ENCODE data around the gene TSPO2. TPM values are rescaled to one million over a fixed set of nuclear protein-coding genes. Genes with fewer than 3 reads are reported as not detected.

Gene TSPO2
- total and polyA plus RNA-seq, 2 of the 13 experiments (the other 11 are each of a cell fraction or from before 2014, with no cell fraction given) = 0.55 TPM; not detected in 1

DNA sequence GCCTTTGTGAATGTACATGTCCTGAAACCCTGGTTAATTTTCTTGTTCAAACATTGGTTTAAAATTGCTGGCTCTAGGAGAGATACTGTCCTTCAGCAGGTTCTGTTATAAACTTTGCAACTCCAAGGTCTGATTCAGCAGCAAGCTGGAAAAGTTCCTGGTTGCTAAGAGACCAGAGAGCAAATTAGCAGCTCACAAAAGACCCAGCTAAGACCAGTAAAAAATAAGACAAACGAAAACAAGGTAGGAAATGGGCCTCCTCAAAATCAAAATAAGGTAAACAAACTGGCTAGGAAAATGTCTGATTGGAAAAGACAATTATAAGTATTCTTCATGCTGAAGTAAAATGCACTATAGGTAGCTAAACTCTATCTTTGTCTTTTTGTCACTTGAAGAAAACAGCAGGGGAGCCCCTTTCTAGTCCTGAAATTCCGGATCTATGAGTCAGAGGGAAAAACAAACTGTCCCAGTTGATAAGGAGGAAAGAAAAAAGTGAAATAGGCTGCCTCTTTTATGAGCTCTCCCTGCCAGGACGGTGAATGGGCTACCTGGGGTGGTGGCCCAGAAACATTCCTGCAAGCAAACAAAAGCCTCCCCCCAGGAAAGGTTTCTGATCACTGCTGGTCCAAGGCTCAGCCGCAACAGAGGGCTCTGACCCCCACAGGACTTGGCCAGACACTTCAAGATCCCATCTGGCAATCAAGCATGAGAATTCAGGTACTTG lies 44.9 kb upstream of the TSPO2 start (continued):
- TF ChIP-seq, protein P1, sequence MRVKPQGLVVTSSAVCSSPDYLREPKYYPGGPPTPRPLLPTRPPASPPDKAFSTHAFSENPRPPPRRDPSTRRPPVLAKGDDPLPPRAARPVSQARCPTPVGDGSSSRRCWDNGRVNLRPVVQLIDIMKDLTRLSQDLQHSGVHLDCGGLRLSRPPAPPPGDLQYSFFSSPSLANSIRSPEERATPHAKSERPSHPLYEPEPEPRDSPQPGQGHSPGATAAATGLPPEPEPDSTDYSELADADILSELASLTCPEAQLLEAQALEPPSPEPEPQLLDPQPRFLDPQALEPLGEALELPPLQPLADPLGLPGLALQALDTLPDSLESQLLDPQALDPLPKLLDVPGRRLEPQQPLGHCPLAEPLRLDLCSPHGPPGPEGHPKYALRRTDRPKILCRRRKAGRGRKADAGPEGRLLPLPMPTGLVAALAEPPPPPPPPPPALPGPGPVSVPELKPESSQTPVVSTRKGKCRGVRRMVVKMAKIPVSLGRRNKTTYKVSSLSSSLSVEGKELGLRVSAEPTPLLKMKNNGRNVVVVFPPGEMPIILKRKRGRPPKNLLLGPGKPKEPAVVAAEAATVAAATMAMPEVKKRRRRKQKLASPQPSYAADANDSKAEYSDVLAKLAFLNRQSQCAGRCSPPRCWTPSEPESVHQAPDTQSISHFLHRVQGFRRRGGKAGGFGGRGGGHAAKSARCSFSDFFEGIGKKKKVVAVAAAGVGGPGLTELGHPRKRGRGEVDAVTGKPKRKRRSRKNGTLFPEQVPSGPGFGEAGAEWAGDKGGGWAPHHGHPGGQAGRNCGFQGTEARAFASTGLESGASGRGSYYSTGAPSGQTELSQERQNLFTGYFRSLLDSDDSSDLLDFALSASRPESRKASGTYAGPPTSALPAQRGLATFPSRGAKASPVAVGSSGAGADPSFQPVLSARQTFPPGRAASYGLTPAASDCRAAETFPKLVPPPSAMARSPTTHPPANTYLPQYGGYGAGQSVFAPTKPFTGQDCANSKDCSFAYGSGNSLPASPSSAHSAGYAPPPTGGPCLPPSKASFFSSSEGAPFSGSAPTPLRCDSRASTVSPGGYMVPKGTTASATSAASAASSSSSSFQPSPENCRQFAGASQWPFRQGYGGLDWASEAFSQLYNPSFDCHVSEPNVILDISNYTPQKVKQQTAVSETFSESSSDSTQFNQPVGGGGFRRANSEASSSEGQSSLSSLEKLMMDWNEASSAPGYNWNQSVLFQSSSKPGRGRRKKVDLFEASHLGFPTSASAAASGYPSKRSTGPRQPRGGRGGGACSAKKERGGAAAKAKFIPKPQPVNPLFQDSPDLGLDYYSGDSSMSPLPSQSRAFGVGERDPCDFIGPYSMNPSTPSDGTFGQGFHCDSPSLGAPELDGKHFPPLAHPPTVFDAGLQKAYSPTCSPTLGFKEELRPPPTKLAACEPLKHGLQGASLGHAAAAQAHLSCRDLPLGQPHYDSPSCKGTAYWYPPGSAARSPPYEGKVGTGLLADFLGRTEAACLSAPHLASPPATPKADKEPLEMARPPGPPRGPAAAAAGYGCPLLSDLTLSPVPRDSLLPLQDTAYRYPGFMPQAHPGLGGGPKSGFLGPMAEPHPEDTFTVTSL (CRISPR knock-in tag; IDR thresholded peaks at IDR 0.05; ENCODE audit: borderline replicate concordance) = peak; percentile 76; the same call in 1 of the 2 replicates
- TF ChIP-seq MAZ (IDR thresholded peaks at IDR 0.05; ENCODE audit: borderline replicate concordance, low read depth, low read length) = no peak
- no peak for TF ChIP-seq MAZ (CRISPR knock-in tag; IDR thresholded peaks at IDR 0.05; ENCODE audit: low read depth)
- no peak for TF ChIP-seq ZNF34 (CRISPR knock-in tag; IDR thresholded peaks at IDR 0.05; ENCODE audit: borderline replicate concordance)
- TF ChIP-seq RORA (CRISPR knock-in tag; IDR thresholded peaks at IDR 0.05) = 0 out of 2 replicates have a peak, but pooled peaks have one; percentile 78
- no peak for TF ChIP-seq ZNF652 (CRISPR knock-in tag; IDR thresholded peaks at IDR 0.05; ENCODE audit: borderline replicate concordance, low read depth)
- TF ChIP-seq, protein P2, sequence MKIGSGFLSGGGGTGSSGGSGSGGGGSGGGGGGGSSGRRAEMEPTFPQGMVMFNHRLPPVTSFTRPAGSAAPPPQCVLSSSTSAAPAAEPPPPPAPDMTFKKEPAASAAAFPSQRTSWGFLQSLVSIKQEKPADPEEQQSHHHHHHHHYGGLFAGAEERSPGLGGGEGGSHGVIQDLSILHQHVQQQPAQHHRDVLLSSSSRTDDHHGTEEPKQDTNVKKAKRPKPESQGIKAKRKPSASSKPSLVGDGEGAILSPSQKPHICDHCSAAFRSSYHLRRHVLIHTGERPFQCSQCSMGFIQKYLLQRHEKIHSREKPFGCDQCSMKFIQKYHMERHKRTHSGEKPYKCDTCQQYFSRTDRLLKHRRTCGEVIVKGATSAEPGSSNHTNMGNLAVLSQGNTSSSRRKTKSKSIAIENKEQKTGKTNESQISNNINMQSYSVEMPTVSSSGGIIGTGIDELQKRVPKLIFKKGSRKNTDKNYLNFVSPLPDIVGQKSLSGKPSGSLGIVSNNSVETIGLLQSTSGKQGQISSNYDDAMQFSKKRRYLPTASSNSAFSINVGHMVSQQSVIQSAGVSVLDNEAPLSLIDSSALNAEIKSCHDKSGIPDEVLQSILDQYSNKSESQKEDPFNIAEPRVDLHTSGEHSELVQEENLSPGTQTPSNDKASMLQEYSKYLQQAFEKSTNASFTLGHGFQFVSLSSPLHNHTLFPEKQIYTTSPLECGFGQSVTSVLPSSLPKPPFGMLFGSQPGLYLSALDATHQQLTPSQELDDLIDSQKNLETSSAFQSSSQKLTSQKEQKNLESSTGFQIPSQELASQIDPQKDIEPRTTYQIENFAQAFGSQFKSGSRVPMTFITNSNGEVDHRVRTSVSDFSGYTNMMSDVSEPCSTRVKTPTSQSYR (CRISPR knock-in tag; IDR thresholded peaks at IDR 0.05; ENCODE audit: borderline replicate concordance) = 0 out of 2 replicates have a peak, but pooled peaks have one; percentile 7
- TF ChIP-seq ZNF317 (CRISPR knock-in tag; IDR thresholded peaks at IDR 0.05) = no peak
- no peak for TF ChIP-seq ZNF10 (CRISPR knock-in tag; IDR thresholded peaks at IDR 0.05; ENCODE audit: borderline replicate concordance, low read depth)
- no peak for TF ChIP-seq ZNF101 (CRISPR knock-in tag; IDR thresholded peaks at IDR 0.05; ENCODE audit: borderline replicate concordance, low read depth)
- no peak for TF ChIP-seq BRD4 (CRISPR knock-in tag; IDR thresholded peaks at IDR 0.05)
- TF ChIP-seq ZNF558 (CRISPR knock-in tag; IDR thresholded peaks at IDR 0.05; ENCODE audit: borderline replicate concordance) = no peak
- TF ChIP-seq MEIS2 (CRISPR knock-in tag; IDR thresholded peaks at IDR 0.05) = no peak
- 0 out of 2 replicates have a peak, but pooled peaks have one; percentile 3 for TF ChIP-seq SPEN (CRISPR knock-in tag; IDR thresholded peaks at IDR 0.05; ENCODE audit: low read depth)
- no peak for TF ChIP-seq PAX8 (CRISPR knock-in tag; IDR thresholded peaks at IDR 0.05; ENCODE audit: borderline replicate concordance)
- TF ChIP-seq GFI1 (CRISPR knock-in tag; IDR thresholded peaks at IDR 0.05; ENCODE audit: borderline replicate concordance) = peak; percentile 85
- no peak for TF ChIP-seq JARID2 (CRISPR knock-in tag; IDR thresholded peaks at IDR 0.05; ENCODE audit: insufficient replicate concordance)
- TF ChIP-seq DNMT3B (CRISPR knock-in tag; conservative IDR thresholded peaks at IDR 0.05) = no peak

Data from HepG2 (cell line).